ENCODE data around the gene WDR45B. TPM values are rescaled to one million over a fixed set of nuclear protein-coding genes. Genes with fewer than 3 reads are reported as not detected.
"Not testable (repeated sequence)": the region's sequence is repeated elsewhere in the genome, so short reads cannot be mapped to it uniquely, and the experiment has no call there.

Gene WDR45B
- polyA plus RNA-seq, 1 experiment, result 141 TPM

- no peak for TF ChIP-seq CTCF (IDR thresholded peaks at IDR 0.05; ENCODE audit: insufficient read depth, low read depth, low read length)
- H3K36me3 ChIP-seq (ENCODE audit: control insufficient read depth, insufficient read depth, low read length), result 0 out of 2 replicates have a peak, but pooled peaks cover 2% of the 10 kb centered on the region
- ChIA-PET CTCF (no interaction called here), POLR2A (no interaction called here)
- H3K4me3 ChIP-seq (ENCODE audit: low read depth, low read length), result no peak overlapping the region
- DNase-seq (ENCODE audit: low read depth), result no peak
- H3K27me3 ChIP-seq (ENCODE audit: control insufficient read depth, insufficient read depth, low read length), result no peaks in the 10 kb centered on the region
These were observed 8.0 kb upstream of the WDR45B start for GRCh38 chr17:82656266-82656665.

GRCh38 chr17:82655523-82655922 is 7.3 kb upstream of the WDR45B start:
- TF ChIP-seq CTCF (IDR thresholded peaks at IDR 0.05; ENCODE audit: insufficient read depth, low read depth, low read length), result no peak
- 0 out of 2 replicates have a peak, but pooled peaks cover 2% of the 10 kb centered on the region for H3K36me3 ChIP-seq (ENCODE audit: control insufficient read depth, insufficient read depth, low read length)
- H3K4me3 ChIP-seq (ENCODE audit: low read depth, low read length), result no peak overlapping the region
- POLR2A ChIA-PET, result no interaction called here
- no peaks in the 10 kb centered on the region for H3K27me3 ChIP-seq (ENCODE audit: control insufficient read depth, insufficient read depth, low read length)
- CTCF ChIA-PET, result no interaction called here
- DNase-seq (ENCODE audit: low read depth), result no peak

GRCh38 chr17:82655038-82655479 is 6.8 kb upstream of the WDR45B start:
- no peak overlapping the region for H3K4me3 ChIP-seq (ENCODE audit: low read depth, low read length)
- no peak for DNase-seq (ENCODE audit: low read depth)
- CTCF ChIA-PET, result no interaction called here

GRCh38 chr17:82654611-82655010 is 6.4 kb upstream of the WDR45B start:
- H3K4me3 ChIP-seq (ENCODE audit: low read depth, low read length); H3K27me3 ChIP-seq (ENCODE audit: control insufficient read depth, insufficient read depth, low read length); CTCF ChIA-PET; DNase-seq (ENCODE audit: low read depth); H3K36me3 ChIP-seq (ENCODE audit: control insufficient read depth, insufficient read depth, low read length); POLR2A ChIA-PET: not testable (repeated sequence)

More at GRCh38 chr17:82655038-82655479, 6.8 kb upstream of the WDR45B start:
- no peak for TF ChIP-seq CTCF (IDR thresholded peaks at IDR 0.05; ENCODE audit: insufficient read depth, low read depth, low read length)
- Histone ChIP-seq H3K36me3 (ENCODE audit: control insufficient read depth, insufficient read depth, low read length) (0 out of 2 replicates have a peak, but pooled peaks cover 2% of the 10 kb centered on the region), H3K27me3 (ENCODE audit: control insufficient read depth, insufficient read depth, low read length) (no peaks in the 10 kb centered on the region)
- POLR2A ChIA-PET, result no interaction called here

- Histone ChIP-seq H3K36me3 (ENCODE audit: control insufficient read depth, insufficient read depth, low read length) (no peaks in the 10 kb centered on the region), H3K27me3 (ENCODE audit: control insufficient read depth, insufficient read depth, low read length) (no peaks in the 10 kb centered on the region), H3K4me3 (ENCODE audit: low read depth, low read length) (no peak overlapping the region)
- ChIA-PET CTCF (no interaction called here), POLR2A (no interaction called here)
- TF ChIP-seq CTCF (IDR thresholded peaks at IDR 0.05; ENCODE audit: insufficient read depth, low read depth, low read length), result no peak
- DNase-seq (ENCODE audit: low read depth), result no peak
These were observed 5.6 kb upstream of the WDR45B start for GRCh38 chr17:82653651-82654528.

Measured in BJ (cell line).